Effector memory CD8-positive, alpha-beta T cell (primary cell): ENCODE data around the gene WDR62.
"Not testable (repeated sequence)": the region's sequence is repeated elsewhere in the genome, so short reads cannot be mapped to it uniquely, and the experiment has no call there.

Experiments
- ATAC-seq: fragments of 150-1000 bp; cut with Tn5 transposase; replicated peaks from 2 replicates; pipeline ENCODE4 v1.10.0; 2021; ENCODE audit warnings: mild to moderate bottlenecking, moderate library complexity
- DNase-seq, 3 experiments: peaks; one replicate each; pipeline ENCODE4 v3.0.0; 2021
- H3K27ac Mint-ChIP-seq, 2 donors: one replicate each; pipeline ENCODE4 v1.8.0; 2022; ENCODE audit warnings: mild to moderate bottlenecking in 2 of 2, mixed read lengths in 2 of 2, moderate library complexity in 2 of 2
- H3K27me3 Mint-ChIP-seq, 2 donors: one replicate each; pipeline ENCODE4 v1.8.0; 2022; ENCODE audit warnings: mixed read lengths in 2 of 2
- H3K36me3 Mint-ChIP-seq: one replicate; pipeline ENCODE4 v1.8.0; 2022; ENCODE audit warnings: mild to moderate bottlenecking, moderate library complexity, mixed read lengths; ENCODE audit not compliant: insufficient read depth
- H3K4me1 Mint-ChIP-seq, 2 donors: one replicate each; pipeline ENCODE4 v1.8.0; 2022; ENCODE audit warnings: low read depth in 2 of 2, mixed read lengths in 2 of 2
- H3K4me3 Mint-ChIP-seq, 2 donors: one replicate each; pipeline ENCODE4 v1.8.0; 2022; ENCODE audit warnings: mild to moderate bottlenecking in 2 of 2, mixed read lengths in 2 of 2, moderate library complexity in 2 of 2
- H3K9me3 Mint-ChIP-seq, 2 donors: one replicate each; pipeline ENCODE4 v1.8.0; 2022; ENCODE audit warnings: mixed read lengths in 2 of 2

The WDR62 gene

DNA sequence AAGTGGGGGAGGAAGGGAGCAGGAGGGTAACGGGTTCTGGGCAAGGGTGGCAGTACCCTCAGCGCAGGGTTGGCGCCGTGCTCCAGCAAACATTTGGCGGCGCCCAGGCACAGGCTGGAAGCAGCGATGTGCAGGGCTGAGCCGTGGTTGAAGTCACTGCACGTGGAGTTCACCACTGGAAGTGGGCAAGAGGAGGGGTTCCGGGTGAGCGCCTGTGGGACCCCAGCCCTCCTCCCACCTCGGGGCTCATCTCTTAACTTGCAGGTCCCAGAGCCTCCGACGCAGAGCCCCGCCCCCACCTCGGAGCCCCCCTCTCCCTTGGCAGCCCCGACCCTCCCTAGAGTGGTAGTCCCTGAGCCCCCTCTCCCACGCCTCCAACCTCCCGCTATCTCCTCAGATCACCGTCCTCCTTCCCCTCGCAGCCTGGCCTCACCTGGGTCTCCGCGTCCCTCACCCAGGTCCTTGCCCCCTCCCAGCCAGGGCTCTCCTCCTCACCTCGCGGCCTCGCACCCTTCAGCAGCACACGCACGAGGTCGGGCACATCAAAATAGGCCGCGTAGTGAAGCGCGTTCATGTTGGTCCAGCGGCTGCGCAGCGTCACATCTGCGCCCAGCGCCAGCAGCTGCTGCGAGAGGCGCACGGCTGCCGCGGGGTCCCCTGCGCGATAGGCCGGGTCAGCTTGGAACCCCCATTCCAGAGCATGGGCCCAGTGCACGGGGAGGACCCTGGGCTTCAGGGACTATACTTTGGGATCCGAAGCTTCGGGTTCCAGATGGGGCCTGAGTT lies 28.4 kb upstream of the WDR62 start:
- peaks cover 0 to 1% of the 10 kb centered on the region in 2 donors for H3K4me1 Mint-ChIP-seq

DNA sequence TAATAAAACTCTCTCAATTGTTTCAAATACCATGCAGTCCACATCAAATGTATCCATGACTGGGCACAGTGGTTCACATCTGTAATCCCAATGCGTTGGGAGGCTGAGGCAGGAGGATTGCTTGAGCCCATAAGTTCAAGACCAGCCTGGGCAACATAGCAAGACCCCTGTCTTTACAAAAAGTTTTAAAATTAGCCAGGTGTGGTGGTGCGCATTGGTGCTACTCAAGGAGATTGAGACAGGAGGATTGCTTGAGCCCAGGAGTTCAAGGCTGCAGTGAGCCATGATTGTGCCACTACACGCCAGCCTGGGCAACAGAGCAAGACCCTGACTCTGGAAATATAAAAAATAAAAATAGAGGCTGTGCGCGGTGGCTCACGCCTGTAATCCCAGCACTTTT lies 27.0 kb upstream of the WDR62 start:
- Mint-ChIP-seq H3K36me3 (no peaks in the 10 kb centered on the region), H3K27me3 (no peaks in the 10 kb centered on the region), H3K4me1 (peaks cover 0 to 8% of the 10 kb centered on the region in 2 donors), H3K9me3 (no peaks in the 10 kb centered on the region), H3K27ac (no peak overlapping the region), H3K4me3 (no peak overlapping the region)
- DNase-seq (no peak), ATAC-seq (no peak)

More for the DNA sequence above, 28.4 kb upstream of the WDR62 start:
- no peak overlapping the region for H3K4me3 Mint-ChIP-seq
- no peak overlapping the region for H3K27ac Mint-ChIP-seq
- H3K27me3 Mint-ChIP-seq = no peaks in the 10 kb centered on the region
- no peaks in the 10 kb centered on the region for H3K36me3 Mint-ChIP-seq
- DNase-seq (no peak), ATAC-seq (no peak)
- no peaks in the 10 kb centered on the region for H3K9me3 Mint-ChIP-seq

DNA sequence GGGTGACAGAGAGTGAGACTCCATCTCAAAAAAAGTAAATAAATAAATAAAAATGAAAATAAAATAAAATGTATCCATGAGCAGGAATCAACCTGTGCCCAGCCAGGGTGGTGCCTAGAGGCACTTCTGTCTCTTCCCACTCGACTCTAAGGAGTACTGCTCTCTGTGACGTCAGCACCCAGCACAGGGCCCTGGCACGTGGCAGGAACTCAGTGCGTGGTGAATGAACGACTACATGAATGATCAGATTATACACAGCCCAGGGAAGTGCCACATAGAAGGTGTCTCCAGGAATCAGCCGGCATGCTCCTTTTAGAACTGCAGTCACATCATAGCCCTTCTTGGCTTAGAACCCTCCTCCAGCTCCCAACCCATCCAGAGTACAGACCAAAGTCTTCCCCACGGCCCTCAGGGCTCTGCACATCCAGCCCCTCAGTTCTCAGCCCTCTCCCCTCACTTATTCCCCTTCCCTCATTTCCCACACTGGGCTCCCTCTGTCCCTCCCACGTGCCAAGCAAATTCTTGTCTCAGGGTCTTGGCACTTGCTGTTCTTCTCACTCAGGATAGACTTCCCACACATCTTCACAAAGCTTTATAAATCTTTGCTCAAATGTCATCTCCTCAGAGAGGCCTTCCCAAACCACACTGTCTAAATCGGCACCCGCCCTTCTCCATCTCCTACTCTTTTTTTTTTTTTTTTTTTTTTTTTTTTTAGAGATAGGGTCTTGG lies 26.2 kb upstream of the WDR62 start:
- Mint-ChIP-seq H3K36me3 (no peaks in the 10 kb centered on the region), H3K27ac (no peak overlapping the region), H3K27me3 (no peaks in the 10 kb centered on the region), H3K4me3 (no peak overlapping the region), H3K9me3 (no peaks in the 10 kb centered on the region), H3K4me1 (peaks cover 3 to 8% of the 10 kb centered on the region in 2 donors)
- no peak for ATAC-seq
- no peak for DNase-seq

DNA sequence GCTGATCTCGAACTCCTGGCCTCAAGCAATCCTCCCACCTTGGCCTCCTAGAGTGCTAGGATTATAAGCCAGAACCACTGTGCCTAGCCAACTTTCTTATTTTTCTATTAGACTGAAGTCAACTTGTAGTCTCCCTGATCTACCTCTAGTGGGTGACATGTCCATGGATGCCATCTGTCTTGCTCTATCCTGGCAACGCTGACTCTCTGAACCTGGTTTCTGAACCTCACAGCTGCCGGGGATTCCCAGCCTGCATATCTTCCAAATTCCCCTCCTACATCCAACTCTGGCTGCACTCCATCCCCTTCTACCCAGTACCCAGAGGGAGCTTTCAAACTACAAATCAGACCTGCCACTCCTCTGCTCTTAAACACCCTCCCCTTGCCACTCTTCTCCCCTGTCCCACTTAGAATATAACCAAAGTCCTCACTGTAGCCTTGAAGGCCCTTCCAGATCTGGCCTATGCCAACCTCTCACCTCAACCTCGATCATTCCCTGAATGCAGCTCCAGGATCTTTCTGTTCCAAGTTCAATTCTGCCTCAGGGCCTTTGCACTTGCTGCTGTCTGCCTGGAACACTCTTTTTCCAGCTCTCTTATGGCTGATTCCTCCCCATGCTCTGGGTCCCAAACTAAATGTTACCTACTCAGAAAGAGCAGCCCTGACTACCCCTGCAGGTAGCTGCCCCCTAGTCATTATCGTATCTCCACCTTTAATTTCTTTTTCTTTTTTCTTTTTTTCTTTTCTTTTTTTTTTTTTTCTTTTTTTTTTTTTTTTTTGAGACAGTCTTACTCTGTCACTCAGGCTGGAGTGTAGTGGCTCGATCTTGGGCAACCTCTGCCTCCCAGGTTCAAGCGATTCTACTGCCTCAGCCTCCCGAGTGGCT lies 24.2 kb upstream of the WDR62 start:
- DNase-seq (no peak), ATAC-seq (no peak)
- H3K4me1 Mint-ChIP-seq = peaks cover 12 to 16% of the 10 kb centered on the region in 2 donors
- H3K9me3 Mint-ChIP-seq = no peaks in the 10 kb centered on the region
- no peak overlapping the region for H3K4me3 Mint-ChIP-seq
- no peak overlapping the region for H3K27ac Mint-ChIP-seq
- no peaks in the 10 kb centered on the region for H3K27me3 Mint-ChIP-seq
- H3K36me3 Mint-ChIP-seq = no peaks in the 10 kb centered on the region

DNA sequence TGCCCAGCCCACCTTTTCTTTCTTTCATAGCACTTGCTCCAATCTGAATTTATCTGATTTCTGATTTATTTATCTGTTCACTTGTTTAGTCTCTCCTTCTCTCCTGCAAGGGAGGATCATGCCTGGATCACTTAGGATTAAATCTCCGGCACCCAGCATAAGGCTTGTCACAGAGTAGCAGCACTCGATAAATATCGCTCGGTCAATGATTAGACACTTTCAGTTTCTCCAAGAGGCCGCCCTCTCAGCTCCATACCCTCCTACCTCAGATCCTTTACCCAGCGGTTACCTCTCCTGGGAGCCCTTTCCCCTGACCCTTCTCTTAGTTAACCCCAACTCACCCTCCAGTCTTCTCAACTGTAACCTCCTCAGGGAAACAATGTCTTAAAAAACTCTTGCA lies 23.4 kb upstream of the WDR62 start:
- DNase-seq = no peak
- Mint-ChIP-seq H3K27me3 (no peaks in the 10 kb centered on the region), H3K4me3 (no peak overlapping the region), H3K9me3 (no peaks in the 10 kb centered on the region), H3K27ac (no peak overlapping the region), H3K36me3 (no peaks in the 10 kb centered on the region), H3K4me1 (peaks cover 18 to 22% of the 10 kb centered on the region in 2 donors)
- no peak for ATAC-seq

DNA sequence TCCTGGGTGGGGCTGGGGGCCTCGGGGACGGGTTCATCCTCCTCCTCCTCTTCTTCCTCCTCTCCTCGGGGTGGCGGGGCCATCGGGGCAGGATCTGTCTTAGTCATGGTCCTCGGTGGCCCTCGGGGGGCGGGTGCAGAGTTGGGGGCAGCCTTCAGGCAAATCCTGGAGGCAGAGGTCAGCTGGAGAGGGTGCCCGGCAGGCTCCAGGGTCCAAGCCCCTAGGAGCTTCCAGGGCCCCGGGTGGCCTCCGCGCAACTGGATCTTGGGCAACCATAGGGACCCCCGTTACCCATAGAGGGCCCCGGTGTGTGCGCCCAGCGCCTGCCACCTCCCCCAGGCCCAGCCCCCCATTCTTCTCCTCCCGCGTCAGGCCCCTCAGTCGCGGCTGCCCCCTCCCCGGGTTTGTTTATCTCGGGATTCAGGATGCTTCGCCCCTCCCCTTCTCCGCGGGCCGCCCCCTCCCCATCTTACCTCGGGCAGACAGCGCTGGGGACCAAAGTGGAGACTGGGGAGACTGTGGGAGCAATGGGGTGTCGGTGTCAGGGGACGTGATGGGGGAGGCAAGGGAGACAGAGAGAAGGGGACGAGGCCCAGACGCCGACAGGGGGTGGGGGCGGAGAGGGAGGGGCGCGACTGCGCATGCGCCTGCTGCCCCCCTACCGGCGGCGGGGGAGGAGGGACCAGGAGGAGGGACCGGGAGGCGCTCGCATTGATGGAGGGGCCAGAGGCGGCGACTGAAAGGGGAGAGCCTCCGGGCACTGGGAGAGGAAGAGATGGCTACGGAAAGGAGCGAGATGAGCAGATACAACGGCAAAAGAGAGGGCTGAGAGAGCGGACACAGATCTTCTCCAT lies 22.2 kb upstream of the WDR62 start, which contains the start of gene CLIP3:
Gene CLIP3 (minus strand): TSS at position 623 of the 854 bp plus-strand sequence. CDS start 516 bp downstream, at position 107.
- ATAC-seq (no peak), DNase-seq (no peak)
- peak within 1 kb of the TSS; percentile 48 to 49 for H3K4me3 Mint-ChIP-seq
- H3K36me3 Mint-ChIP-seq = no peaks in the 10 kb centered on the region
- H3K4me1 Mint-ChIP-seq = peaks cover 24 to 31% of the 10 kb centered on the region in 2 donors
- H3K27ac Mint-ChIP-seq = peak within 1 kb of the TSS in 1 of 2 donors; percentile 42
- no peaks in the 10 kb centered on the region for H3K27me3 Mint-ChIP-seq
- H3K9me3 Mint-ChIP-seq = no peaks in the 10 kb centered on the region

DNA sequence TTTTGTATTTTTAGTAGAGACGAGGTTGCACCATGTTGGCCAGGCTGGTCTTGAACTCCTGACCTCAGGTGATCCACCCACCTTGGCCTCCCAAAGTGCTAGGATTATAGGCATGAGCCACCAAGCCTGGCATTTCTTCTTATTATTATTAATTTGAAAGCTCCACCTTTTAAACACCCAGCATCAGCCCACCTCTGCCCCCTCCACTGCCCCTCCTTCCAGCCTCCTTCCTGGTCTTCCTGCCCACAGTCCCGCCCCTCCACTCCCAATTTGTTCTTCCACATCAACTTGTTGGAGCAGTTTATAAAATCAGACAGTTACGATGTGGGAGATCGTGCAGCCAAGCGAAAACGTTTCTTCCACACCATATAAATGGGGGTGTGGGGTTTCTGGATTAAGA lies 14.2 kb upstream of the WDR62 start:
- Mint-ChIP-seq H3K4me3 (no peak overlapping the region), H3K4me1 (peaks cover 12 to 17% of the 10 kb centered on the region in 2 donors), H3K27ac (peak overlapping the region in 1 of 2 donors; percentile 54)

DNA sequence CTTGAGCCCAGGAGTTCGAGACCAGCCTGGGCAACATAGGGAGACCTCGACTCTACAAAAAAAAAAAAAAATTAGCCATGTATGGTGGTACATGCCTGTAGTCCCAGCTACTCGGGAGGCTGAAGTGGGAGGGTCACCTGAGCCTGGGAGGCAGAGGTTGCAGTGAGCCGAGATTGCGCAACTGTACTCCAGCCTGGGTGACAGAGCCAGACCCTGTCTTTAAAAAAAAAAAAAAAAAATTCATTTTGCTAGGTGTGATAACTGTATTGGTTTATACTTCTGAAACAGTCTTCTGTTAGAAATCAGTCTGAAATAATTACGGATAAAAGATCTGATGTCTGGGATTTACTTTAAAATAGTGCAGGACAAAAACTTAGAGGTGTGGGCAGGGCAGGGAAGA lies 13.6 kb upstream of the WDR62 start:
- peak overlapping the region in 1 of 2 donors; percentile 54 for H3K27ac Mint-ChIP-seq
- not testable (repeated sequence) for H3K9me3 Mint-ChIP-seq, DNase-seq, ATAC-seq, H3K4me3 Mint-ChIP-seq, H3K27me3 Mint-ChIP-seq, H3K36me3 Mint-ChIP-seq
- H3K4me1 Mint-ChIP-seq = peaks cover 7 to 14% of the 10 kb centered on the region in 2 donors

More for the DNA sequence above, 14.2 kb upstream of the WDR62 start:
- DNase-seq (no peak), ATAC-seq (no peak)
- H3K9me3 Mint-ChIP-seq = no peaks in the 10 kb centered on the region
- no peaks in the 10 kb centered on the region for H3K36me3 Mint-ChIP-seq
- H3K27me3 Mint-ChIP-seq = no peaks in the 10 kb centered on the region

DNA sequence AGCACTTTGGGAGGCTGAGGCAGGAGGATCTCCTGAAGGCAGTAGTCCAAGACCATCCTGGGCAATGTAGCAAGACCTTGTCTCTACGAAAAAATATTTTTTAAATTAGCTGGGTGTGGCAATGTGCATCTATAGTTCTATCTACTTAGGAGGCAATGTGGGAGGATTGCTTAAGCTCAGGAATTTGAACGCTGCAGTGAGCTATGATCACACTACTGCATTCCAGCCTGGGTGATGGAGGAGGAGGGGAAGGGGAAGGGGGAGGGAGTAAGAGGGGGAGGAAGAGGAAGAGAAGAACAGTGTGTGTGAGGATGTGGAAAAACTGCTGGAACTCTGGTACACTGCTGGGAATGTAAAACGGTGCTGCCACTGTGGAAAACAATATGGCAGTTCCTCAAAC lies 12.9 kb upstream of the WDR62 start:
- no peaks in the 10 kb centered on the region for H3K27me3 Mint-ChIP-seq
- ATAC-seq (no peak), DNase-seq (no peak)
- no peaks in the 10 kb centered on the region for H3K36me3 Mint-ChIP-seq
- no peaks in the 10 kb centered on the region for H3K9me3 Mint-ChIP-seq
- H3K4me1 Mint-ChIP-seq = peaks cover 6 to 13% of the 10 kb centered on the region in 2 donors
- peak overlapping the region in 1 of 2 donors; percentile 10 for H3K27ac Mint-ChIP-seq
- no peak overlapping the region for H3K4me3 Mint-ChIP-seq

DNA sequence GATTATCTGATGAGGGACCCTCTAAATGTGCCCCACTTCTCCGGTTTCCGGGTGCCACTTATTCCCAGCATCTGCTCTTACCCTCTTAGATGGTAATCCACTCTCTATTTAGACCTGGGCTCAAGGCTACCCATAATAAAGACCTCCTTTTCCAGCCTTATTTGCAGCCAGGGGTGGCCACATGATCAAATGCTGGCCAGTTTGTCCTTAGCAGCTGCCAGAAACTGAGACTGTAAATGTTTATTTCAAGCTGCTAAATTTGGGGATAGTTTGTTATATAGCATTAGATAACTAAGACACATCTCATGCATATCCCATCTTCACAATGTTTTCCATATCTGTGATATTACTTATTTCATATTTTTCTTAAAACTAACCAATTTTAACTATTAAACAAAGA lies 10.7 kb upstream of the WDR62 start:
- no peak for DNase-seq
- H3K9me3 Mint-ChIP-seq = no peaks in the 10 kb centered on the region
- no peak overlapping the region for H3K4me3 Mint-ChIP-seq
- no peaks in the 10 kb centered on the region for H3K27me3 Mint-ChIP-seq
- ATAC-seq = no peak
- peaks cover 3% of the 10 kb centered on the region for H3K36me3 Mint-ChIP-seq
- peaks cover 0 to 4% of the 10 kb centered on the region in 2 donors for H3K4me1 Mint-ChIP-seq
- H3K27ac Mint-ChIP-seq = no peak overlapping the region

DNA sequence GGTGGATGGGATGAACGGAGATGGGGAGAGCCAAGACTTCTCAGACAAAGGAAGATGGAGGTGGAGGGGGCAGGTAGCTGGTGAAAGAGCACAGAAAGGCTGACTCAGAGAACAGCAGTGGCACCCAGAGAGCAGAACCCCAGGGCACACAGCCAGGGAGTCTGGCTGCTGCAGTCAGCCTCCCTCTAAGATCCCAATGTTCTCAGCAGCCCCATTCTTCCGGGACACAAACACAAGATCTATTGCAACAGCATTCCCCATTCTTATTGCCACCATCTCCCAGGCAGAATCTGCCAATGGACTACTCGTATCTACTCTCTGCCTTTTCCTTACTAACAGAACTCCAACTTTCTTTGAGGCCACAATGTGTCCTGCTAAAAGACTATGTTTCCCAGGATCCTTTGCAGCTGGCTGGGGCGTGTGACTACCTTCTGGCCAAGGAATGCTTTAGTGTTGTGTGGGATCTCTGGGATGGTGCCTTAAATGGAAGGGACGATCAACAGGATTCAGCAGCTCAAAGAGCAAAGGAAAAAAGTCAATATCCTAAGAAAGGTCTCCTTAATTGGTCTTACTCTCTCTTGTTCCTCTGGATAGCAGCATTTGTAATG lies 8.2 kb upstream of the WDR62 start:
- Mint-ChIP-seq H3K4me1 (peaks cover 1 to 4% of the 10 kb centered on the region in 2 donors), H3K27me3 (no peaks in the 10 kb centered on the region), H3K36me3 (peaks cover 3% of the 10 kb centered on the region), H3K4me3 (no peak overlapping the region), H3K9me3 (no peaks in the 10 kb centered on the region), H3K27ac (no peak overlapping the region)
- DNase-seq = no peak
- ATAC-seq = no peak

DNA sequence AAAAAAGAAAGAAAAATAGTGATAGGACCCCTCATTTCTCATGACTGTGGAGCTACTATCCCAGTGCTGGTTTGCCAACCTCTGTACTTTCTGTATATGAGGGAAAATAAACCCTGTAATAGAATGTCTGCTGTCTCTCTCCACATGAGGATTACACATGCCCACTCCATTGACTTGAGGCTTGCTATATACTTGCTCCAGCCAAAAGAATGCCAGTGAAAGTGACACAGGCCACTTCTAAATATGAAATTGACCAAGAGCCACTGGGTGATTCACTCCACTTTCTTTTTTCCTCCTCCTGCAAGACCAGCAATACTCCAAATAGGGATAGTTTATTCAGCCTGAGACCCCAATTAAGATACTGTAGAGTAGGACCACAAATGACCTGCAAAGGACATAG lies 6.9 kb upstream of the WDR62 start:
- no peaks in the 10 kb centered on the region for H3K27me3 Mint-ChIP-seq
- no peaks in the 10 kb centered on the region for H3K9me3 Mint-ChIP-seq
- no peak for ATAC-seq
- H3K4me3 Mint-ChIP-seq = no peak overlapping the region
- no peak overlapping the region for H3K27ac Mint-ChIP-seq
- peaks cover 1 to 4% of the 10 kb centered on the region in 2 donors for H3K4me1 Mint-ChIP-seq
- no peak for DNase-seq
- peaks cover 3% of the 10 kb centered on the region for H3K36me3 Mint-ChIP-seq
